GM12891 (cell line): ENCODE measurements around the gene TRPM8.

Source experiments
- DNase-seq: peaks from one replicate; pipeline ENCODE4 v3.0.0; 2011; ENCODE audit warnings: low spot score; ENCODE audit not compliant: insufficient read length
- FAIRE-seq: peaks from 2 replicates; lab custom pipeline; 2011; peaks lifted over from hg19 to GRCh38; lab: Jason Lieb, UNC
- PAX5 ChIP-seq: IDR thresholded peaks from 2 replicates; pipeline ENCODE4 v1.6.1; 2011; ENCODE audit warnings: low read length, moderate library complexity, mild to moderate bottlenecking; ENCODE audit not compliant: insufficient read depth, severe bottlenecking
- POLR2A ChIP-seq: IDR thresholded peaks from 2 replicates; pipeline ENCODE4 v1.6.1; 2011; ENCODE audit warnings: low read depth, low read length, control low read depth
- POLR2AphosphoS5 ChIP-seq: IDR thresholded peaks from 2 replicates; pipeline ENCODE4 v1.6.1; 2011; ENCODE audit warnings: low read depth, low read length, control low read depth
- POU2F2 ChIP-seq: IDR thresholded peaks from 2 replicates; pipeline ENCODE4 v1.6.1; 2011; ENCODE audit warnings: low read depth, mild to moderate bottlenecking, control low read depth, low read length, moderate library complexity
- SPI1 ChIP-seq: IDR thresholded peaks from 2 replicates; pipeline ENCODE4 v1.6.1; 2011; ENCODE audit warnings: low read depth, low read length, control low read depth
- TAF1 ChIP-seq: IDR thresholded peaks from 2 replicates; pipeline ENCODE4 v1.6.1; 2011; ENCODE audit warnings: low read depth, low read length, control low read depth

Gene TRPM8

GRCh38 chr2:234029150-234029733, 112.1 kb downstream of the TRPM8 start:
- TF ChIP-seq POU2F2 = no peak
- no peak for TF ChIP-seq POLR2AphosphoS5
- TF ChIP-seq PAX5 = no peak
- no peak for TF ChIP-seq TAF1
- no peak for TF ChIP-seq POLR2A
- TF ChIP-seq SPI1 = no peak
- DNase-seq = no peak
- no peak for FAIRE-seq

- no peak for DNase-seq
- no peak for FAIRE-seq
- TF ChIP-seq POU2F2 = no peak
- TF ChIP-seq PAX5 = no peak
- TF ChIP-seq TAF1 = no peak
- TF ChIP-seq SPI1 = no peak
- TF ChIP-seq POLR2AphosphoS5 = no peak
- TF ChIP-seq POLR2A = no peak
Observed at GRCh38 chr2:234031207-234031606, 114.0 kb downstream of the TRPM8 start.

GRCh38 chr2:234032279-234032856, 115.2 kb downstream of the TRPM8 start:
- DNase-seq (no peak), FAIRE-seq (no peak)
- no peak for TF ChIP-seq POU2F2
- no peak for TF ChIP-seq POLR2A
- TF ChIP-seq SPI1 = no peak
- no peak for TF ChIP-seq POLR2AphosphoS5
- TF ChIP-seq PAX5 = no peak
- TF ChIP-seq TAF1 = no peak

- DNase-seq = no peak
Observed at GRCh38 chr2:234033174-234033573, 116.0 kb downstream of the TRPM8 start.

DNA sequence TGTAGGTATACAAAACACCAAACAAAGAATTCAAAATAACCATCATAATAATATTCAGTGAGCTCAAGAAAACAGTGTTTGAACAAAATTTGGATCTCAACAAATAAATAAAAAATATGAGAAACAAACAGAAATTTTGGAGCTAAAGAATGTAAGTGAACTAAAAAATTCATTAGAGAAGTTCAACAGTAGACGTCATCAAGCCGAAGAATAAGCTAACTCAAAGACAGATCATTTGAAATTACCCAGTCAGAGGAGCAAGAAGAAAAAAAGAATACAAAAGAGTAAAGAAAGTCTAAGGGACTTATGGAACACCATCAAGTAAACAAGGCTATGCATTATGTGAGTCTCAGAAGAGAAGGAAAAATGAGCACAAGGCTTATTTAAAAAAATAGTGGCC, 116.7 kb downstream of the TRPM8 start:
- no peak for FAIRE-seq
- no peak for TF ChIP-seq POLR2AphosphoS5
- TF ChIP-seq PAX5 = no peak
- no peak for TF ChIP-seq POLR2A
- TF ChIP-seq SPI1 = no peak
- TF ChIP-seq TAF1 = no peak
- no peak for TF ChIP-seq POU2F2
- DNase-seq = no peak

More at GRCh38 chr2:234033174-234033573, 116.0 kb downstream of the TRPM8 start:
- no peak for TF ChIP-seq POU2F2
- no peak for TF ChIP-seq POLR2A
- TF ChIP-seq POLR2AphosphoS5 = no peak
- TF ChIP-seq PAX5 = no peak
- no peak for TF ChIP-seq TAF1
- TF ChIP-seq SPI1 = no peak
- FAIRE-seq = no peak

- no peak for DNase-seq
- no peak for FAIRE-seq
- no peak for TF ChIP-seq POLR2A
- TF ChIP-seq SPI1 = no peak
- no peak for TF ChIP-seq TAF1
- no peak for TF ChIP-seq PAX5
- TF ChIP-seq POU2F2 = no peak
Observed at GRCh38 chr2:234038076-234038802, 121.1 kb downstream of the TRPM8 start.

GRCh38 chr2:234044157-234044556, 127.0 kb downstream of the TRPM8 start:
- DNase-seq (no peak), FAIRE-seq (no peak)

DNA sequence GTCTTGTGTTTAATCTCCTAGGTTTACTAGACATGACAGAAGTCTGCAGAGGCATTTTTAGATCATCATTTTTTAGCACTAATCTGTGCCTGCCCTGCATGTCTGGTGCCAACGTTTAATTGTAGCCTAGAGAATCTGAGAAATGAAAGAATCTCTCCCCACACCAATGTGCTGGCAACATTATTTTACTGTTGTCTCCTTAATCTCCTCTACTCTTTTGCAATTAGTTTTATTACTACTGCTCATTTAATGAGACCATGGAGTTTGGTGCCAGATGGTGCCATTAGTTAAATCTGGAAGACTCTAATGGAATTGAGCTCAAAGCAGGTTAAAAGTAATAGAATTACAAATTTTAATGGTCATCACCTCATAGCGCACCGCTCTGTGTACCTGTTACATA, 129.3 kb downstream of the TRPM8 start:
- FAIRE-seq (no peak), DNase-seq (no peak)
- TF ChIP-seq PAX5 = no peak
- TF ChIP-seq POLR2A = no peak
- TF ChIP-seq TAF1 = no peak
- TF ChIP-seq SPI1 = no peak
- TF ChIP-seq POLR2AphosphoS5 = no peak
- no peak for TF ChIP-seq POU2F2

More at GRCh38 chr2:234044157-234044556, 127.0 kb downstream of the TRPM8 start:
- TF ChIP-seq TAF1 (no peak), POLR2A (no peak), SPI1 (no peak), POU2F2 (no peak), POLR2AphosphoS5 (no peak), PAX5 (no peak)

DNA sequence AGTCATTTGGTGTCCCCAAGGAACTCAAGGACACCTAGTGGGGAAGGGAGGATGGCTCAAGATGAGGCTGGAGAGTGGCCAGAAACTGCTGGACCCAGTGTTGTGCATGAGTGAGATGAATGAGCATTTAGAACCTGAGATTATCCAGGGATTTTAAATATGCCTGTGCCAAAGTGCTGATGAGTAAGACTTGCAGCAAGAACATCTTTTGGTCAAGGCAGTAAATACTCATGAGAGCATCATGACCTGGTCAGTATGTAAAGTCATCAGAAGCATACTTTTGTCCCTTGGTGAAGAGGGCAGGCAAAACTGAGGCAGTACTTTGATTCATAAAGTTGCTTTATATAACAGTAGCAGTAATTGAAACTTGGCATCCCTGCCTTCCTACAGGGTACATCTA, 130.2 kb downstream of the TRPM8 start:
- FAIRE-seq (no peak), DNase-seq (no peak)
- TF ChIP-seq POU2F2 (no peak), POLR2A (no peak), PAX5 (no peak), TAF1 (no peak), POLR2AphosphoS5 (no peak), SPI1 (no peak)

- FAIRE-seq (no peak), DNase-seq (no peak)
- TF ChIP-seq PAX5 (no peak), SPI1 (no peak), POLR2AphosphoS5 (no peak), POU2F2 (no peak), POLR2A (no peak), TAF1 (no peak)
Observed at GRCh38 chr2:234048049-234048448, 130.9 kb downstream of the TRPM8 start.
